NCI-H2107 treated with DMSO at 0.1 percent for 48 hours (cell line): Measurements from ENCODE around the gene CSH2.
"Not testable (repeated sequence)": the region's sequence is repeated elsewhere in the genome, so short reads cannot be mapped to it uniquely, and the experiment has no call there.

Source experiments
- DNase-seq: peaks from one replicate; lab custom pipeline; 2025; ENCODE audit not compliant: unreplicated experiment; lab: John Stamatoyannopoulos, UW

Gene CSH2

DNA sequence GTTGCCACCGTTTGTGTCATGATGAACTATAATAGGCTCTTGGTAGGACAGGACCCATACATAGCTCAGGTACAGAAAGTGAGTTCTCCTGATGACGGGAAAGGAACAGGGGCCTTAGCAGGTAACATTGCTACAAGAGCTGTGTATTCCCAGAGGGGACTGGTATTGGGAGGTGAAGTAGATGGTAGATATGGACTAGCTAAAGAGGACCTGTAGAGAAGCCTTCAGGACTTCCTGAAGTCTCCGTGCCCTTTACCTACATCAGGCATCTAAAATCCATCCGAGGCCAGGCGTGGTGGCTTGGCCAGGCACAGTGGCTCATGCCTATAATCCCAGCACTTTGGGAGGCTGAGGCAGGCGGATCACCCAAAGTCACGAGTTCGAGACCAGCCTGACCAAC is 18.3 kb downstream of the CSH2 start:
- no peak for DNase-seq

DNA sequence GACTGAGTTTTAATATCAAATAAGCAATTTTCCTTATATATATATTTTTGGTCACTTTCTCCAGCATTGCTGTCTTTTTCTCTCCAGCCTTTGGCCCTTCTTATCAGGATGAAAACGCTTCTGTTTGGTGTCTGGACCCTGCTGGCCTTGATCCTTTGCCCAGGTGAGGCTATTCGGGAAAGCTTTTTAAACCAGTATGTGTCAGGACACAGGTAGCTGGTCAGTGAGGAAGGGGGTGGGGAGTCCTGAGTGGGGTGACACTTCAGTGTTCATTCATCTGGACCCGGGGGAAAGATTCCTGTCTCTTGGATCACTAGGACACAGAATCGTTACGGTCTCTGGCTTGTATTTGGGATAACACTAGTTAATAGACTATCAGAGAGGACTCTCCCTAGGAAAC is 18.8 kb downstream of the CSH2 start:
- no peak for DNase-seq

DNA sequence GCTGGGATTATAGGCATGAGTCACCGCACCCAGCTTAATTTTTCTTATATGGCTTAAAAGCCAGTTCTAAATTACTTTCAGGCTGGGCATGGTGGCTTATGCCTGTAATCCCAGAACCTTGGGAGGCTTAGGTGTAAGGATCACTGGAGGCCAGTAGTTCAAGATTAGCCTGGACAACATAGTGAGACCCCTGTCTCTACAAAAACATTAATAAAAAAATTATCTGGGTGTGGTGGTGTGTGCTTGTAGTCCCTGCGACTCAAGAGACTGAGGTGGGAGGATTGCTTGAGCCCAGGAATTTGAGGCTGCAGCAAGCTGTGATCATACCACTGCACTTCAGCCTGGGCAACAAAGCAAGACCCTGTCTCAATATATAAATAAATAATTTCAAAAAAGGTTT is 20.2 kb downstream of the CSH2 start:
- DNase-seq: no peak

DNA sequence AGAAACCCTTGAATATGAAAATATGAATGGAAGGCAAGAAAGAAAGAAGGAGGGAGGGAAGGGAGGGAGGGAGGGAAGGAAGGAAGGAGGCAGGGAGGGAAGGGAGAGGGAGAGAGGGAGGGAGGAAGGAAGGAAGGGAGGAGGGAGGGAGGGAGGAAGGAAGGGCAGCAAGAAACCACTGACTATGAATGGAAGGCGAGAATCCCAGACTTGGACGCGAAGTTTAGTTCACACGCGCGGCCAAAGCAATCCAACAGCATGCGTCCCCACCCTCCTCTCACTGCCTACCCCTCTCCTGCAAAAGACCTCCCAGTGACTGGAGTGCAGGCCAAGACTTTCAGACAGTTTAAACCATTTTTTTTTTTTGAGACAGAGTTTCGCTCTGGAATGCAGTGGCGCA is 23.1 kb downstream of the CSH2 start:
- no peak for DNase-seq

DNA sequence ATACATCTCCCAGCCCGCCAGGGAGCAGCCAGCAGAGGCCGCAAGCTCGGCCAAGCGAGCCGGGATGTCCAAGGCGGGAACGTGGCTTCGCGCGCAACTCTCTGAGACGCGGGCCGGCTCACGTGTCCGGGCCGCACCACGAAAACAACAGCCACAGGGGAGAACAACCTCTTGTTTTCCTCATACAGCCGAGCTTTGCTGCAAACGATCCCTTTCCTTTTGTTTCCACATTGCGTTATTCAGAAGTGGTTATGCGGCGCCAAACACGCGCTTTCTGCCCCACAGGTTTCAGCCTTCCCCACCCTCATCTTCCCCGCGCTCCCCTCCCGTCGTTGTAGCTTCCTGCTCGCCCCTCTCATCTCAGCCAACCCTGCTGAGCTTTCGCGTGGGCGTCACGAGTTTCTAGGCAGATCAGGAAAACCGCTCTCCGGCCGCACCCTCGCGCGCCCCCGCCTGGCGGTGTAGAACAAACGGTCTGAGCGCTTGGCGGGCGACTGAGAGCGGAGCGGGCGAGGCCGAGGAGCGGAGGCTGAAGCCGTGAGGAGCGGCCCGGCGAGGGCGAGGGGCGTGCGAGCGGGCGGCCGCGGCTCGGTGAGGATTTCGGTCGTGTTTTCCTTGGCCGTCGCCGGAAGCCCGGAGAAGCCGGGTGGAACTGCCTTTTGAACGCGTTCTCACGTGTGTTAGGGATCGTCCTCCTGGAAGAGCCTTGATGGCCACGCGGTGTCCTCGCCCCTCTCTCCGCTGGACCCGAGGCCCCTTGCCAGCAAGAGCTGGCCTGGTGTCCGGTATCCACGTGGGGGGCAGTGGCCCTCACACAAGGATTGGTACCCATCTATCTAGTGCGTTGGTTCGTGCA is 24.4 kb downstream of the CSH2 start:
- DNase-seq: no peak

DNA sequence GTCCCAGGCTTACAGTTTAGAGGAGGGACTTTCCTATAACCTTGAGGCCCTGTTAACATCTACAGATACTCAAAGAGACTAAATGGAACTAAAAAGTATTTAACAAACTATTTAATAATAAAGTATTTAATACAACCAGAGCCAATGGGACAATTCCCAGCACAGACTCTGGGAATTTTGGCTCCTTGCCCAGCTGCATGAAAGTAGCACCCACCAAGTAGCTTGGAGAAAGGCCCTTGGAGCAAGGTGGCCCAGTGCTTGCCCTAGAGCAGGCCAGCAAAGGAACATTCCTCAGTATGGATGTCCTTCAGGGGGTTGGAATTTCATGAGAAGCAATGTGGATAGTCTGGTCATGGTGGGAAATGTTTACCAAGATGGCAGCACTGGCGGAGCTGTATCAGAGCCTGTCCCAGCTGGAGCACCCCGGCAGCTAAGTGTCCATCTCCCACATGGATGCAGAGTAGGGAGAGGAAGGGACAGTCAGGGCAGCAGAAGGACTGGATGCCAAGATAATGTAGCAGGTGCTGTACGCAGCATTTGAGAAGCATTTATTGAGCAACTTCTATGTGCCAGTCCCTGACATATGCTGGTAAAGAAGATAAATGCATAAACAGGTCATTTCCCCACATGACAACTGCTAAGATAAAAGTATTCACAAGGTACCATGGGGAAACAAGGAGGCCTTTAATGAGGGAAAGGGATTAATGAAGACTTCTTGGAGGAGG is 25.8 kb downstream of the CSH2 start:
- no peak for DNase-seq

DNA sequence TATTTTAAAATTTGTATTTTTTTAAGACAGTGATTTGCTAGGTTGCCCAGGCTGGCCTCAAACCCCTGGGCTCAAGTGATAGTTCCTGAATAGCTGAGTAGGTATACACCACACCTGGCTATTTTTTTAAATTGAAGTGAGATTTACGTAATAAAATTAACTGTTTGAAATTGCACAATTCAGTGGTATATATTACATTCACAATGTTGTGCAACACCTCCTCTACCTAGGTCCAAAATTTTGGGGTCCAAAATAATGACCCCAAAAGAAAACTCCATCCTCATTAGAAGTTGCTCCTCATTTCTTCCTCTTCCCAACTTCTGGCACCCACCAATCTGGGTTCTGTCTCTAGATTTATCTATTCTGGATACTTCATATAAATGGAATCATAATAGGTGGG is 28.0 kb downstream of the CSH2 start:
- DNase-seq: no peak

DNA sequence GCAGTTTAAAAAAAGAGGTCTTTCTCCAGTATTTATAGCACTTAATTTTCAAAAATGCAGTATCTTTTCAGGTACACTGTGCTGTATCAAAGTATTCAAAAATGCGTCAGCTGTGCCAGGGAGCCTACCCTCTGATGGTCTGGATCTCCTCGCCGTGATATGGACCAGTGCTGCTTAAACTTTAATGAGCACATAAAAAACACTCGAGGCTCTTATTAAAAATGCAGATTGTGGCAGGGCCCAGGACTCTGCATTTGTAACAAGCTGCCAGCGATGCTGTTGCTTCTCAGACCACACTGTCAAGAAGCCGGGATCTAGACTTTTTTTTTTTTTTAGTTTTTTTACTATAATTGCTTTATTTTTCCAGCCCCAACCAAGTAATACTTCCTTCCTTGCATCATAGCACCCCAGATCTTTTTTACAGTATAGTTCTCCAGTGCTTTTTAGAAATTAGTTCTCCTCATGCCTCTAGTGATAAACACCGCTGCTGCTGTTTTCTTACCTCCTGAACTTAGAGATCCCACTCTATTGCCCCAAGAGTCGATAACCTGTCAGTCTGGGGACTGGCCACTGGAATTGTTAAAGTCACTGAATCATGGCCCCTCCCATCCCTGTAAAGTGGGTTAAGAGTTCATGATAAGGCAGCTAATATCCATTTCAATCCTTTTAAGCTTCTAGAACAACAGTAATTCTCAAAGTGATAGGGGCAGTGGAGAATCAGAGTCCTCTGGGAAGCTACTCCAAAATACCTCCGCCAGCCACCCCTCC is 29.4 kb downstream of the CSH2 start:
- no peak for DNase-seq

DNA sequence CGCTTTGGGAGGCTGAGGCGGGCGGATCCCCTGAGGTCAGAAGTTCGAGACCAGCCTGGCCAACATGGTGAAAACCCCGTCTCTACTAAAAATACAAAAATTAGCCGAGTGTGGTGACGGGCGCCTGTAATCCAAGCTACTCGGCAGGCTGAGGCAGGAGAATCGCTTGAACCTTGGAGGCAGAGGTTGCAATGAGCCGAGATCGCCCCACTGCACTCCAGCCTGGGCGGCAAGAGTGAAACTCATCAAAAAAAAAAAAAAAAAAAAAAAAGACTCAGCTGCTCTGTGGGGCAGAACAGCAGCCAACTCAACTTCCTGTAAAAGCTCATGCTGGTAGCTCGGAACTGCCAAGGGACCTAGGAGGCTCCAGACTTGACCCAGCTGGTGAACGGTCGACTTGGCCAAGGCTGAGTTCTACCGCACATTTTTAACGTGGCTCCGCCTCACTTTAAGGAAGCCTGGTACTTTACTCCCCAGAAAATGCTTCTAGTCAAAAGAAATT is 30.0 kb downstream of the CSH2 start:
- not testable (repeated sequence) for DNase-seq

DNA sequence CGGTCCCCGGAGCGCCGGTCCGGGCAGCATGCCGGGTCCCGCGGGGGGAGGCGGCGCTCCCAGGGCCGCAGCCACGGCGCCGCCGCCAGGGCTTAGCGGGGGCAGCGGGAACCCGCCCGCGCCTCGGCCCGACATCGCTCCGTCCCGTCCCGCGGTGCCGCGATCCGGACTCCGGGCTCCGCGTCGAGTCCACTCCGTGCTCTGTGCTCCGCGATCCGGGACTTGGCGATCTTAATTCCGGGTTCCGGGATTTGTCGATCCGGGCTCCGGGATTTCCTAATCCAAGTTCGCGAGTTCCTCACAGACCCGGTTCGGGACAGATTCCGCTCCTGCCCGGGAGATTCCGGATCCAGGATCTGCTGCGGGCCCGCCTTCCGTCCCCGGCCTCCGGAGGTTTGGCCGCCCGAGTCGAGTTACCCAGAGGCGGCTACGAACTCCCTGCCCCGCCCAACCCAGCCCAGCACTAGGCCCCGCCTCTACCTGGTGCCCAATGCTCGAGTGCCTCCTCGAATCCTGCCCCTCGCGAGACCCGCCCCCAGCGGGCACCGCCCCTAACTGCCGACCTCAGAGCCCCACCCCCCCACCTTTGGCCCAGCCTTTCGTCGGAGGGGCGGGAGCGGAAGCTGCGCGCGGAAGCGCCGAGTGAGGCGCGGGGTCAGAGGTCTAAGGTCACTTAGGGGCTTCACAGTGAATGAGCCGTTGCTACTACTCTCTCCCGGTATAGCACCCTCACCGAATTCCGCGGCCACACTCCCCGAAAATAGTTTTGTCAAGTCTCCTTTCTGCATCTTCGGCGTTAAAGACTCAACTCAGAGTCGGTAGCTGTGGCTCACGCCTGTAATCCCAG is 30.7 kb downstream of the CSH2 start, which contains the start of gene SMARCD2:
Gene SMARCD2 (minus strand): TSS at position 146 of the 847 bp plus-strand sequence. CDS start 11 bp downstream, at position 135.
- peak; percentile 91 for DNase-seq

DNA sequence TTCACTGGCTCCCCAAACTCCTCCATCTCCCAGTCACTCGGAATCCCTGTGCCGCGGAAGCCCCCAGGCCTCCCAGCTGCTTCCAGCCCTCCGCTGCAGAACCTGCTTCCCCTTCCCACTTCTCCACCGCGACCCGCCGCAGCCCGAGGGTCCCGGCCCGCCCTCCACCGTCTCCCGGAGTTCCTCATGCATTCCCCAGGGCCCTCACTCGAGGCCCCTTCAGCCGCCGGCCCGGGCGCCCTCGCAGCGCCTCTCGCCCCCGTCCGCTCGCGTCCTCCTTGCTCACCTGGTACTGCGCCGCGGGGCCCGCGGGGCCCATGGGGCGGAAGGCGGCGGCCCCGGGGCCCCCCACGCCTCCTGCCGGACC is 31.3 kb downstream of the CSH2 start:
- no peak for DNase-seq

DNA sequence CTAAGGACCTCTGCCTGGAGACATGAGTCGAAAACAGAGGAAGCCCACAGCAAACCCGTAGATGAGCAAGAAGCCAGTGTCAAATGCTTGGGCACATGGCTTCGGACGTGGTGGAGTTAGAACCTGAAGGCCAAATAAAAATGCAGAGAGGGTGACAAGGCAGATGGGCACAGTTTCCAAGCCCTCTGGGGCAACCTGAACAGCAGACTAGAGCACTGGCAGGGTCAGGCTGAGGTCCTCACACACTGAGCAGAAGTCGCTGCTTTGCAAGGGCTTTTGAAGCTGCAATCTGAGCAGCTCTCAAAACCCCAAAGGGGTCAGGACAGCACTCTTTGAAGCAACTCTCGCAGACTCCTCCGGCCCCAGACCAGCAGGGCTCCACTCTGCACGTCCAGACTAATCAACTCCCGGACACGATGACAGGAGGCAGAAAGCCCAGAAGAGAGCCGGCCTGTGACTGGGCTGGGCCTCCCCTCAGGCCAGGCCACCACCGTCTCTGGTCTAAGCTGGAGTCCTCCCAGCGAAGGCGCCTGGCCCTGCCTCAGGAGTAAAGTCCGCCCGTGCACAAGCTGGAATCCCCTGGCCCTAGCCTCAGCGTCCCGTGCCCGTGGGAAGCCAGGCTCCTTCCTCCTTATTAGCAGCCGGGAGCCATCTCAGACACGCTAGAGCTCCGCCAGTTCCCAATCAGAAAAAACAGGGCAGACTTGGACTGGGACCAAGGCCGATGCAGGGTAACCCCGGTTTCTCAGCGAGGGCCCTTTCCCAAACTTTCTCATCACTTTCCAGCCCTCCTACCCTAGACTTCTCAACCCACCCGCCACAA is 31.9 kb downstream of the CSH2 start:
- peak; percentile 30 for DNase-seq

DNA sequence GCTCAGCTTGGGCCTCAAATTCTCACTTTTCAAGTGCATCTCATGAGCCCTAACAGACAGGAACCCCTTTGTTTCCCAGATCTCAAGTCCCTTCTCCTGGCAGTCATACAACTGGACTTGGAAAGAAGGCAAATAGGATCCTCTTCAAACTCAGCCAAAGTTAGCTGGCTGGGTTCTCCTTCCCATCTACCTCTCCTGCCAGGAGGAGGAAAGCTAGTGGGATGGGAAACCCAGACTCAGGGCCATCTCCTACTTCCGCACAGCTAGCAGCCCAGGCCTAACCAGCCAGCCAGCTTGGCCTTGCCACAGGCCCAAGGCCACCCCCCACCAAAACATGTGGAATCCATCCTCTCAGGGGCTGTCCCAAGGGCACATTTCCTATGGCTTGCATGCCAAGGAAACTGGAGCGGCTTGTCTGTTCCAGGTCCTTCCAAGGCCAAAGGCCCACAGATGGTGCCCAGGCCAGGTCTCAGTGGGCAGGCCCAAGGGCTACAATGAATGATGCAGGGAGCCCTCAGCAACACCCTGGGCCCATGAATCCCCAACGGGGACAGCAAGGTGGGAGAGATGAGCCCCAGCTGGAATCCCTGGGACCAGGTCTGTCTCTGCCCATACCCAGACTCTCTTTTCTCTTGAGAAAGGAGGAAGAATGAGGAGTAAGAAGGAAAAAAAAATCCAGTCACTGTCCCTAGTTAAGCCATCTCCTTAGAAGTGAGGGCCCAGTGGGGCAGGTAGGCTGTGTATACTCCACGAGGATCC is 32.7 kb downstream of the CSH2 start:
- no peak for DNase-seq

DNA sequence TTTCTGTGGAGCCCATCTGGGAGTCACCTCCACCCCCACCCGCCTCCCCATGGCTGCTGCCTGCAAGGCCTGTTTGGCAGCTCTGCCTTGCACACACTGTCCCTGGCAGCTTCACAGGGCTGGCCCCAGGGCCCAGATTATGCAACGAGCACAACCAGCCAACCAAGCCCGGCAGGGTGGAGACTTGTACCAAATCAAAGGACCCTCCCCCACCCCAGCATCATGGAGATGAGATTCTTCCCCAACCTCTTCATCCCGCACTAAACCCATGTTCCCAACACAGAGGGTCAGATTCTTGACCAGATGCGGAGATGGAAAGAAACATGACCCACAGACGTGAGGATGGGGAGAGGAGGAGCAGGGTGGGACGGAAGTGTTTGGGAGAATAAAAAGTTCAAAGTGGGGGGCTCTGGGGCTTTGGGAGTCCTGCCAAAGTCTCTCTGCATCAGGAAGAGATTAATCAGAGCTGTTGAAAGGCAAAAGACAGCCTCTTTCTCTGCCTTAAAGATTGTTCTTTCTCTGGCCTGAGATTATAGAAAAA is 34.8 kb downstream of the CSH2 start:
- DNase-seq: peak; percentile 11

DNA sequence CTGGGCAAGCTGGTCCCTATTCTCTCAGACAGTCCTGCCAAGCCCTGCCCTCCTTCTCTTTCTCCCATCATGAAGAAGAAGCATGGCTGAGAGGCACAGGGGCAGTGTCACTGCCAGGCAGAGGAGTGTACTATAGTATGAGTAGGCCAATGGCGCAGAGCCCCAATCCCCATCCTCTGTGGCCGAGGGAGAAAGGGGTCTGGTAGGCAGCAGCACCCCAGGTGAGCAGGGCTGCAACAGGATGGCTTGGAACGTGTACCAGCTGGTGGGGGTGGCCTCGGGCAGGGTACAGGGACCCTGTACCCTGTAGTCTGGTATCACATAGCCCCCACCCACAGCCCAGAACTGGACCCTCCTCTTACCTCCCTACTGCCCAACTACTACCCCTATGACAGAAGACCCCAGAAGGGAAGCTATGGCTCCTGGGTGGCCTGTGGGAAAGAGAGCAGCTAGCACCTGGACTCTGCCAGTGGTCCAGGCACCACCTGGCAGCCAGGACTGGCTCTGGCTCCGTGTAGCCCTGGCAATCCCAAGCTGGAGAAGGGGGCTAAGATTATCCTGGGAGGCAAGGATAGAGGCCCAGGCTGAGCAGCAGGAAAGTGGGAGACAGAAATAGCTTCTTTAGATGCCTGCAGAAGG is 35.4 kb downstream of the CSH2 start:
- DNase-seq: no peak

DNA sequence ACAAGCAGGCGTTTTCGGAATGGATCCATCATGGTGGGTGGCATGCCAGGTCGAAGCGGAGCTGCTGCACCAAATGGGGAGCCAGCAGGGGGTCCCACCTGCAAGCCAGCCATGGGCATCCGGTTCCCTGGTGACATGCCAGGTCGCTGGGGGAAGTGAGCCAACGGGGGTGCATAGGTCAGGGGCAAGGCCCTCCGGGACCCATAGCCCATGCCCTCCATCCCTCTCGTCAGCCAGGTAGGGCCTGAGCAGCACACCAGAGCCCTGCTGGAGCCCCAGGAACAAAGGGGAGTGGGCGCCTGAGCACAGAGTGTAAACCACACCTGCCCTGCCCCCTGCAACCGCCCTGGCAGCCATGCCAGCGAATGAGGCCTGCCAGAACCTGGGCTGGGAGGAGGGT is 36.0 kb downstream of the CSH2 start:
- no peak for DNase-seq

DNA sequence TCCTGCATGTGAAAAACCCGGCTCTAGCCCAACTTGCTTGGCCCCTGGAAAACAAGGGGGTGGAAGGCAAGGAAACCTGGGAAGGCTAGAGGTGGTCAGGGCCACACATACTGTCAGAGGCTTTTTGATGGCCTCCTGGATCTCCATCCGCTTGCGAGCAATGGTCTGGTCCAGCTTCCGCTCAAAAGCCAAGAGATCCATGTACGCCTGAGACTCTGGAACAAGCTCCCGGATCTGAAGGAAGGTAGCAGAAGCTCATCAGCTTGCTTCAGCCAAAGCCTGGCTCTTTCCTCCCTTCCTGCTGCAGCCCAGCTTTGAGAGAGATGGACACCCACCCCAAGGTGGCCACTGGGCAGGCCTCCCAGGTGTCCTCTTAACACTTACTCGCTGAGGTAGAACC is 36.7 kb downstream of the CSH2 start:
- no peak for DNase-seq

DNA sequence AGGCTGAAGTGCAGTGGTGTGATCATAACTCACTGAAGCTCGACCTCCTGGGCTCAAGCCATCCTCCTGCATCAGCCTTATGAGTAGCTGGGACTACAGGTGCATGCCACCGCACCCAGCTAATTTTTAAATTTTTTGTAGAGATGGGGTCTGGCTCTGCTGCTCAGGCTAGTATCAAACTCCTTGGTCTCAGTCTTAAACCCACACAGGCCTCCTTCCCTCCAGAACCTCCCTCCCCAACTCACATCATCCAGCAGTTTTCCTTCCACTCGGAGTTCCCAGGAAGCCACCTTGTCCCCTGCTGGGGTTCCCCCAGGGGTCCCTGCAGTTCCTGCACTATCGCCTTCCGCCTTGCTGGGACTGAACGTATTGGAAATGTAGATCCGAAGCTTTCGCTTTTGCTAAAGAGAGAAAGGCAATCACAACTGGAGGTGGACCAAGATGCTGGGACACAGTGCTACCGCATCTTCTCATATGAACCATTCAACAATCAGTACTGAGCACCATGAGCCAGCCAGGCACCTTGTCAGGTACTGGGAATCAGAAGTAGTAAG is 38.2 kb downstream of the CSH2 start:
- DNase-seq: no peak
